ENCODE data around the gene LAMP2.
A peak's percentile ranks its signal among the peaks of the same experiment; 100 is the strongest.
"Not testable (repeated sequence)": the region's sequence is repeated elsewhere in the genome, so short reads cannot be mapped to it uniquely, and the experiment has no call there.

Gene LAMP2

GRCh38 chrX:120486786-120487185 is 17.7 kb upstream of the LAMP2 start:
- DNase-seq (ENCODE audit: low read depth, low spot score) = no peak
- Histone ChIP-seq H3K9ac (ENCODE audit: insufficient read length, low read depth) (no peak overlapping the region), H3K4me1 (ENCODE audit: insufficient read depth, insufficient read length) (no peaks in the 10 kb centered on the region)

GRCh38 chrX:120485638-120486520 is 16.8 kb upstream of the LAMP2 start:
- Histone ChIP-seq H3K9ac (ENCODE audit: insufficient read length, low read depth) (peak overlapping the region; percentile 76), H3K4me3 (ENCODE audit: insufficient read length, low read depth) (peak overlapping the region; percentile 30), H3K4me1 (ENCODE audit: insufficient read depth, insufficient read length) (no peaks in the 10 kb centered on the region), H3K9me3 (ENCODE audit: insufficient read depth, low read length) (no peaks in the 10 kb centered on the region), H3K36me3 (ENCODE audit: insufficient read depth, insufficient read length, low read length) (no peaks in the 10 kb centered on the region), H3K27me3 (ENCODE audit: insufficient read depth, insufficient read length) (no peaks in the 10 kb centered on the region)
- no peak for TF ChIP-seq YY1 (IDR thresholded peaks at IDR 0.05; ENCODE audit: insufficient read depth, insufficient read length)
- no peak for TF ChIP-seq SUZ12 (IDR thresholded peaks at IDR 0.05; ENCODE audit: extremely low read depth, insufficient read depth, insufficient read length)
- no peak for TF ChIP-seq ZNF274 (IDR thresholded peaks at IDR 0.05; ENCODE audit: low read depth, low read length)
- peak; percentile 82 for DNase-seq (ENCODE audit: low read depth, low spot score)

More at GRCh38 chrX:120486786-120487185, 17.7 kb upstream of the LAMP2 start:
- no peak for TF ChIP-seq SUZ12 (IDR thresholded peaks at IDR 0.05; ENCODE audit: extremely low read depth, insufficient read depth, insufficient read length)
- no peak for TF ChIP-seq ZNF274 (IDR thresholded peaks at IDR 0.05; ENCODE audit: low read depth, low read length)
- TF ChIP-seq YY1 (IDR thresholded peaks at IDR 0.05; ENCODE audit: insufficient read depth, insufficient read length) = no peak
- Histone ChIP-seq H3K27me3 (ENCODE audit: insufficient read depth, insufficient read length) (no peaks in the 10 kb centered on the region), H3K9me3 (ENCODE audit: insufficient read depth, low read length) (no peaks in the 10 kb centered on the region), H3K36me3 (ENCODE audit: insufficient read depth, insufficient read length, low read length) (no peaks in the 10 kb centered on the region), H3K4me3 (ENCODE audit: insufficient read length, low read depth) (no peak overlapping the region)

- H3K9ac ChIP-seq (ENCODE audit: insufficient read length, low read depth) = no peak overlapping the region
- TF ChIP-seq SUZ12 (IDR thresholded peaks at IDR 0.05; ENCODE audit: extremely low read depth, insufficient read depth, insufficient read length) = no peak
- no peak for TF ChIP-seq YY1 (IDR thresholded peaks at IDR 0.05; ENCODE audit: insufficient read depth, insufficient read length)
- TF ChIP-seq ZNF274 (IDR thresholded peaks at IDR 0.05; ENCODE audit: low read depth, low read length) = no peak
- H3K4me3 ChIP-seq (ENCODE audit: insufficient read length, low read depth) = no peak overlapping the region
These were observed 16.2 kb upstream of the LAMP2 start for GRCh38 chrX:120485315-120485637.

GRCh38 chrX:120477453-120477852 is 8.4 kb upstream of the LAMP2 start:
- no peak overlapping the region for H3K9ac ChIP-seq (ENCODE audit: insufficient read length, low read depth)
- no peak overlapping the region for H3K4me3 ChIP-seq (ENCODE audit: insufficient read length, low read depth)
- TF ChIP-seq ZNF274 (IDR thresholded peaks at IDR 0.05; ENCODE audit: low read depth, low read length) (no peak), SUZ12 (IDR thresholded peaks at IDR 0.05; ENCODE audit: extremely low read depth, insufficient read depth, insufficient read length) (no peak), YY1 (IDR thresholded peaks at IDR 0.05; ENCODE audit: insufficient read depth, insufficient read length) (no peak)
- no peaks in the 10 kb centered on the region for H3K27me3 ChIP-seq (ENCODE audit: insufficient read depth, insufficient read length)
- H3K36me3 ChIP-seq (ENCODE audit: insufficient read depth, insufficient read length, low read length) = no peaks in the 10 kb centered on the region
- no peaks in the 10 kb centered on the region for H3K4me1 ChIP-seq (ENCODE audit: insufficient read depth, insufficient read length)
- DNase-seq (ENCODE audit: low read depth, low spot score) = no peak
- H3K9me3 ChIP-seq (ENCODE audit: insufficient read depth, low read length) = no peaks in the 10 kb centered on the region

More at GRCh38 chrX:120485315-120485637, 16.2 kb upstream of the LAMP2 start:
- H3K27me3 ChIP-seq (ENCODE audit: insufficient read depth, insufficient read length) = no peaks in the 10 kb centered on the region
- no peak for DNase-seq (ENCODE audit: low read depth, low spot score)
- no peaks in the 10 kb centered on the region for H3K9me3 ChIP-seq (ENCODE audit: insufficient read depth, low read length)
- H3K4me1 ChIP-seq (ENCODE audit: insufficient read depth, insufficient read length) = no peaks in the 10 kb centered on the region
- no peaks in the 10 kb centered on the region for H3K36me3 ChIP-seq (ENCODE audit: insufficient read depth, insufficient read length, low read length)

- Histone ChIP-seq H3K9ac (ENCODE audit: insufficient read length, low read depth) (no peak overlapping the region), H3K27me3 (ENCODE audit: insufficient read depth, insufficient read length) (no peaks in the 10 kb centered on the region), H3K9me3 (ENCODE audit: insufficient read depth, low read length) (no peaks in the 10 kb centered on the region), H3K4me1 (ENCODE audit: insufficient read depth, insufficient read length) (no peaks in the 10 kb centered on the region), H3K4me3 (ENCODE audit: insufficient read length, low read depth) (no peak overlapping the region), H3K36me3 (ENCODE audit: insufficient read depth, insufficient read length, low read length) (no peaks in the 10 kb centered on the region)
- DNase-seq (ENCODE audit: low read depth, low spot score) = no peak
- TF ChIP-seq YY1 (IDR thresholded peaks at IDR 0.05; ENCODE audit: insufficient read depth, insufficient read length) = no peak
- TF ChIP-seq SUZ12 (IDR thresholded peaks at IDR 0.05; ENCODE audit: extremely low read depth, insufficient read depth, insufficient read length) = no peak
- TF ChIP-seq ZNF274 (IDR thresholded peaks at IDR 0.05; ENCODE audit: low read depth, low read length) = no peak
These were observed 7.6 kb upstream of the LAMP2 start for GRCh38 chrX:120476714-120477113.

GRCh38 chrX:120475447-120475846 is 6.4 kb upstream of the LAMP2 start:
- DNase-seq (ENCODE audit: low read depth, low spot score); H3K9me3 ChIP-seq (ENCODE audit: insufficient read depth, low read length); H3K9ac ChIP-seq (ENCODE audit: insufficient read length, low read depth); H3K4me1 ChIP-seq (ENCODE audit: insufficient read depth, insufficient read length); H3K4me3 ChIP-seq (ENCODE audit: insufficient read length, low read depth); H3K27me3 ChIP-seq (ENCODE audit: insufficient read depth, insufficient read length); H3K36me3 ChIP-seq (ENCODE audit: insufficient read depth, insufficient read length, low read length): not testable (repeated sequence)

- no peaks in the 10 kb centered on the region for H3K36me3 ChIP-seq (ENCODE audit: insufficient read depth, insufficient read length, low read length)
- H3K4me1 ChIP-seq (ENCODE audit: insufficient read depth, insufficient read length) = no peaks in the 10 kb centered on the region
- H3K9ac ChIP-seq (ENCODE audit: insufficient read length, low read depth) = no peak overlapping the region
- H3K9me3 ChIP-seq (ENCODE audit: insufficient read depth, low read length) = no peaks in the 10 kb centered on the region
- no peak overlapping the region for H3K4me3 ChIP-seq (ENCODE audit: insufficient read length, low read depth)
- TF ChIP-seq YY1 (IDR thresholded peaks at IDR 0.05; ENCODE audit: insufficient read depth, insufficient read length) (no peak), ZNF274 (IDR thresholded peaks at IDR 0.05; ENCODE audit: low read depth, low read length) (no peak), SUZ12 (IDR thresholded peaks at IDR 0.05; ENCODE audit: extremely low read depth, insufficient read depth, insufficient read length) (no peak)
- no peak for DNase-seq (ENCODE audit: low read depth, low spot score)
- H3K27me3 ChIP-seq (ENCODE audit: insufficient read depth, insufficient read length) = no peaks in the 10 kb centered on the region
These were observed 5.0 kb upstream of the LAMP2 start for GRCh38 chrX:120474085-120474484.

- H3K9ac ChIP-seq (ENCODE audit: insufficient read length, low read depth); H3K9me3 ChIP-seq (ENCODE audit: insufficient read depth, low read length); H3K27me3 ChIP-seq (ENCODE audit: insufficient read depth, insufficient read length); H3K4me3 ChIP-seq (ENCODE audit: insufficient read length, low read depth); H3K4me1 ChIP-seq (ENCODE audit: insufficient read depth, insufficient read length); DNase-seq (ENCODE audit: low read depth, low spot score); H3K36me3 ChIP-seq (ENCODE audit: insufficient read depth, insufficient read length, low read length): not testable (repeated sequence)
These were observed 561 bp upstream of the LAMP2 start for GRCh38 chrX:120469657-120470056.

Data from NT2/D1 (cell line).